Activated B cell treated with CpG ODN at 0.5 μM for 24 hours (primary cell): ENCODE measurements around the gene GPX1. TPM values are rescaled to one million over a fixed set of nuclear protein-coding genes. Genes with fewer than 3 reads are reported as not detected.

ENCODE experiments used
- ATAC-seq: fragments of 200-7000 bp; cut with Tn5 transposase; one replicate; pipeline ENCODE4 v1.10.0; 2021; ENCODE audit warnings: low read depth, mild to moderate bottlenecking, moderate library complexity
- CTCF ChIA-PET: fragments of 350-600 bp; sonication (Branson Sonifier 250); formaldehyde crosslinking; loops from one replicate; lab custom pipeline; 2021; ENCODE audit warnings: antibody characterized with exemption; lab: Charles Lee
- POLR2A ChIA-PET: fragments of 350-600 bp; sonication (Branson Sonifier 250); formaldehyde crosslinking; loops from one replicate; lab custom pipeline; 2021; ENCODE audit warnings: antibody characterized with exemption; lab: Charles Lee
- DNase-seq: peaks from one replicate; pipeline ENCODE4 v3.0.0; 2022
- H3K27ac Mint-ChIP-seq: one replicate; pipeline ENCODE4 v1.8.0; 2020; ENCODE audit warnings: mixed read lengths
- H3K27me3 Mint-ChIP-seq: one replicate; pipeline ENCODE4 v1.8.0; 2021; ENCODE audit warnings: mixed read lengths
- H3K36me3 Mint-ChIP-seq: one replicate; pipeline ENCODE4 v1.8.0; 2021; ENCODE audit warnings: low read depth, mixed read lengths
- H3K4me1 Mint-ChIP-seq: one replicate; pipeline ENCODE4 v1.8.0; 2021; ENCODE audit warnings: mixed read lengths
- H3K4me3 Mint-ChIP-seq: one replicate; pipeline ENCODE4 v1.8.0; 2020; ENCODE audit warnings: mild to moderate bottlenecking, mixed read lengths
- H3K9me3 Mint-ChIP-seq: one replicate; pipeline ENCODE4 v1.8.0; 2020; ENCODE audit warnings: mixed read lengths
- intact Hi-C: fragments of 100-400 bp; cut with micrococcal nuclease; formaldehyde crosslinking; loops from one replicate; pipeline ENCODE4 v1.15.1; 2024
- total RNA-seq: library from RNA; stranded (reverse); gene quantifications from 2 replicates; pipeline ENCODE4 v1.2.3, GENCODE V29; 2022
- TF ChIP-seq, protein P1 (sequence below): fragments of 200-600 bp; IDR thresholded peaks from one replicate; pipeline ENCODE4 v1.8.0; 2022; ENCODE audit warnings: antibody characterized with exemption, mild to moderate bottlenecking

GPX1 gene
- total RNA-seq, 1 donor from 2014 or later: 90.0 TPM

DNA sequence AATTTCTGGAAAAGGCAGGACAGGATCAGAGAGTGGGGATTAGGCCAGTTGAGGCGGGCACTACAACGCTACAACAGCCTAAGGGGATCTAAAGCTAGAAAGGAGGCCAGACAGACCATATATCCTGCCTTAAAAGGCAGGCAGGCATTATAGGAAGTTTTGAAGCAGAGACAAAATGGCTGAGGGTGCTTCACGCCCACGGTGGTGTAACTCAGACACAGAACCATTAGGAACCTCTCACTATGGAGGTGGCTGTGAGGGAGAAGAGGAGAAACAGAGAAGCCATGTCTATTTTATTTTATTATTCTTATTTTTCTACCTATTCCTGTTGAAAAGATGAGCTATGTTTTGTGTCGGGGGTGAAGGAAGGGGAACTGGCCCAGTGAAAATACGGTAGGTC is 16.2 kb downstream of the GPX1 start:
- Mint-ChIP-seq H3K27ac (peak overlapping the region; percentile 89), H3K9me3 (no peaks in the 10 kb centered on the region), H3K4me1 (peaks cover 82% of the 10 kb centered on the region), H3K27me3 (no peaks in the 10 kb centered on the region), H3K36me3 (peaks cover 9% of the 10 kb centered on the region), H3K4me3 (peak overlapping the region; percentile 22)
- POLR2A ChIA-PET: interaction anchor here (0.6 to 5.5 kb wide), 7 partner anchors 10 to 106 kb away, joined by 3 to 54 read pairs (median 3); partner anchors contain the start of genes GPX1, NICN1, RHOA and TCTA
- intact Hi-C loops: loop anchor here (2.0 to 5.0 kb wide), 3 partner anchors 330 to 895 kb away; partner anchors contain the start of genes APEH, GNAI2 and WDR6
- DNase-seq (no peak), ATAC-seq (no peak)
- CTCF ChIA-PET: interaction anchor here (1.1 kb wide), 1 partner anchor 129 kb away, joined by 3 read pairs; no protein-coding TSS in a partner anchor
- TF ChIP-seq, protein P1, sequence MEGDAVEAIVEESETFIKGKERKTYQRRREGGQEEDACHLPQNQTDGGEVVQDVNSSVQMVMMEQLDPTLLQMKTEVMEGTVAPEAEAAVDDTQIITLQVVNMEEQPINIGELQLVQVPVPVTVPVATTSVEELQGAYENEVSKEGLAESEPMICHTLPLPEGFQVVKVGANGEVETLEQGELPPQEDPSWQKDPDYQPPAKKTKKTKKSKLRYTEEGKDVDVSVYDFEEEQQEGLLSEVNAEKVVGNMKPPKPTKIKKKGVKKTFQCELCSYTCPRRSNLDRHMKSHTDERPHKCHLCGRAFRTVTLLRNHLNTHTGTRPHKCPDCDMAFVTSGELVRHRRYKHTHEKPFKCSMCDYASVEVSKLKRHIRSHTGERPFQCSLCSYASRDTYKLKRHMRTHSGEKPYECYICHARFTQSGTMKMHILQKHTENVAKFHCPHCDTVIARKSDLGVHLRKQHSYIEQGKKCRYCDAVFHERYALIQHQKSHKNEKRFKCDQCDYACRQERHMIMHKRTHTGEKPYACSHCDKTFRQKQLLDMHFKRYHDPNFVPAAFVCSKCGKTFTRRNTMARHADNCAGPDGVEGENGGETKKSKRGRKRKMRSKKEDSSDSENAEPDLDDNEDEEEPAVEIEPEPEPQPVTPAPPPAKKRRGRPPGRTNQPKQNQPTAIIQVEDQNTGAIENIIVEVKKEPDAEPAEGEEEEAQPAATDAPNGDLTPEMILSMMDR: no peak

DNA sequence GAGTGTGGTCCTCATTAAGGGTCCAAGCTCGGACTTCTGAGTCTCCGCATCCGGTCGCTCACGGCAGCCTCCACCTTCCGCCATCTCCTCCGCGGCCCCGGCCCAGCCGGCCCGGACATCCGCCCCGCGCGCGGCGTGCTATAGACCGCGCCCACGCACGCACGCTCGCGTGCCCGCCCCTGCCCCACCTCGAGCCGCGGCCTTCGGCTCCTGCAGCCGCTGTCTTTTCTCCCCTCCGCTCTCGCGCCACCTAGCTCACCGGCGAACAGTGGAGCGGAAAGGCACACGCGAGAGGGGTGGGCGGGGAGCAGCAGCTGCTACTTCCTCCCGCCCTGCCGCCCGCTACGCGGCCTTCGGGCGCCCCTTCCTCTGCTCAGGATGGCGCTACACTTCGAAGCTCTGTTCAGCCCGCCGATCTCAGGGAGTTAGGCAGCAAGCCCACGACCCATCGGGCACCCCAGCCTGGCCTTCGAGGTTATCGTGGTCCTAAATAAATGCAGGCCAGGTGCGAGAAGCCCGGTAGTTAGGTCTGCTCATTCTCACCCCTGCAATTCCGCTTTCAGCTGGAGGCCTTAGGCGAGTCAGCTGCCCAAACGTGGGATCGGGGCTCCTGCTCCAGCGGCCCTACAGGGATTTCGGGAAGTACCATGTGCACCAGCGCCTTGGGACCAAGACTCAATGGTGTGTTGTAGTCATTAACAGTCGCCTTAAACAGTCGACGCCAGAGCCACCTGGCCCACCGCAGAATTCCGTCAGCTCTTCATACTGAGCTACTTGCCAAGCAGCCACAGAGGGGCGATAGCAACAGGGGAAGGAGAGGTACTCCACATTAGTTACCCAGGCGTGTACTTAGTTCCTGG is 18.0 kb downstream of the GPX1 start, which contains the start of gene USP4:
Gene USP4, minus strand, starts transcription at position 113 of the 860 bp plus-strand sequence. Its CDS starts 29 bp downstream, at position 84.
- Mint-ChIP-seq H3K4me3 (peak within 1 kb of the TSS; percentile 95), H3K9me3 (no peaks in the 10 kb centered on the region), H3K27ac (peak within 1 kb of the TSS; percentile 99), H3K36me3 (peaks cover 19% of the 10 kb centered on the region), H3K27me3 (no peaks in the 10 kb centered on the region), H3K4me1 (peaks cover 64% of the 10 kb centered on the region)
- intact Hi-C loops: loop anchor here (1.0 to 5.0 kb wide), 12 partner anchors 17 to 897 kb away; partner anchors contain the start of genes APEH, DAG1, GNAI2 and NICN1
- DNase-seq (peak; percentile 88), ATAC-seq (peak; percentile 84)
- TF ChIP-seq, protein P1: no peak
- CTCF ChIA-PET: interaction anchor here (0.5 to 3.3 kb wide), 22 partner anchors 13 to 332 kb away, joined by 3 to 52 read pairs (median 4); partner anchors contain the start of genes DAG1, KLHDC8B, NICN1 and RHOA
- POLR2A ChIA-PET: interaction anchor here (0.6 to 4.4 kb wide), 49 partner anchors 8 to 1957 kb away, joined by 3 to 106 read pairs (median 5); partner anchors contain the start of genes ARIH2, C3orf62, CCDC71 and DAG1

DNA sequence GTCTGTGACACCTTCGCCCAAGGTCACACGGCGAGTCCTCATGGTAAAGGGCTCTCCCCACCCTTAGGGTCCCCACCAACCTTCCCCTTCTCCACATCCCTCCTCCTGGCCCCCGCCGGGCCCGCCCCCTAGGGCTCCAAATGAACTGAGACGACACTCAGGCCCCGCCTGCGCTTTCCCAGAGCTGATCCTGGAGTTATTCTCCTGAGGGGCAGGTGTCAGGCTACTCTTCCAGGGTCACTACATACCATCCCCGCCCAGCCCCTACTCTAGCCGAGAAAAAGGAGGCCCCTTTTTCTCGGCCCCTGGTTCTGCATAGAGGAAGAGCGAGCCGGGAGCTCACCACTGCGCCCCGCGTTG is 18.6 kb downstream of the GPX1 start:
- no peak for ATAC-seq
- peak overlapping the region; percentile 95 for H3K4me3 Mint-ChIP-seq
- intact Hi-C loops: no loop called here
- H3K4me1 Mint-ChIP-seq: peaks cover 58% of the 10 kb centered on the region
- H3K9me3 Mint-ChIP-seq: no peaks in the 10 kb centered on the region
- H3K36me3 Mint-ChIP-seq: peaks cover 25% of the 10 kb centered on the region
- peak overlapping the region; percentile 99 for H3K27ac Mint-ChIP-seq
- no peaks in the 10 kb centered on the region for H3K27me3 Mint-ChIP-seq
- ChIA-PET POLR2A (interaction anchor here (0.6 to 4.4 kb wide), 40 partner anchors 10 to 1010 kb away, joined by 3 to 106 read pairs (median 6); partner anchors contain the start of genes ARIH2, C3orf62, CCDC71 and DAG1), CTCF (interaction anchor here (0.5 to 3.3 kb wide), 16 partner anchors 18 to 333 kb away, joined by 3 to 52 read pairs (median 5); partner anchors contain the start of genes DAG1, KLHDC8B and NICN1)
- TF ChIP-seq, protein P1: no peak
- DNase-seq: no peak

DNA sequence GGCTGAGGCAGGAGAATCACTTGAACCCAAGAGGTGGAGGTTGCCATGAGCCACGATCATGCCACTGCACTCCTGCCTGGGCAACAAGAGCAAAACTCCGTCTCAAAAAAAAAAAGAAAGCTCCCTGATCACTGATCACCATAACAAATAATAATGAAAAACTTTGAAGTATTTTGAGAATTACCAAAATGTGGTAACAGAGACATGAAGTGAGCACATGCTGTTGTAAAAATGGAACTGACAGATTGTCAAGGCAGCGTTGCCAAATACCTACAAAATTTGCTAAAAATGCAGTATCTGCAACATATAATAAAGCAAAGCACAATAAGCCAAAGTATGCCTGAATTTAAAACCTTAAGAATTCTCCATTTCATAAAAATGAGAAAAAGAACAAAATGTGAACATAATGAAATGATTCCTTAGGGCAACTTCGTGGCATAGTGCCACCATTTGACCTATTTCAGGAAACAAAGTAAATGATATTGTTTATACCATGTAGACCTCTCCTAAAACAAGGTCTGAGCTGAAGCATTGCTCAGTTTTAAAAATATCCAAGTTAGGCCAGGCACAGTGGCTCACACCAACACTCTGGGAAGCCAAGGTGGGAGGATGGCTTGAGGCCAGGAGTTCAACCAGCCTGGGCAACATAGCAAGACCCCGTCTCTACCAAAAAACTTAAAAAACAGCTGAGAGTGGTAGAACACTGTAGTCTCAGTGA is 24.1 kb downstream of the GPX1 start:
- TF ChIP-seq, protein P1: no peak
- peaks cover 12% of the 10 kb centered on the region for H3K4me1 Mint-ChIP-seq
- no peaks in the 10 kb centered on the region for H3K9me3 Mint-ChIP-seq
- no peak for DNase-seq
- CTCF ChIA-PET: no interaction called here
- no peak overlapping the region for H3K27ac Mint-ChIP-seq
- intact Hi-C loops: no loop called here
- H3K4me3 Mint-ChIP-seq: no peak overlapping the region
- H3K27me3 Mint-ChIP-seq: no peaks in the 10 kb centered on the region
- POLR2A ChIA-PET: interaction anchor here (1.0 to 1.1 kb wide), 2 partner anchors 11 to 96 kb away, joined by 3 read pairs; partner anchors contain the start of gene NICN1
- H3K36me3 Mint-ChIP-seq: peaks cover 67% of the 10 kb centered on the region
- ATAC-seq: no peak
